GM18951 (cell line): ENCODE measurements around the gene FXYD7.

Source experiments
- POLR2A ChIP-seq: IDR thresholded peaks from 4 replicates; pipeline ENCODE4 v1.6.1; 2011; ENCODE audit warnings: mild to moderate bottlenecking; ENCODE audit not compliant: insufficient read length, insufficient read depth; ENCODE audit errors: extremely low read depth
- in situ Hi-C: fragments of 300-500 bp; cut with MboI; formaldehyde crosslinking; loops from one replicate; pipeline ENCODE4 v1.12.0; 2022; ENCODE audit warnings: low sequenced_read_pairs, mixed read lengths, inconsistent platforms; ENCODE audit not compliant: unreplicated experiment

Gene FXYD7

GRCh38 chr19:35162471-35163326 is 19.6 kb downstream of the FXYD7 start:
- in situ Hi-C loops: no loop called here

DNA sequence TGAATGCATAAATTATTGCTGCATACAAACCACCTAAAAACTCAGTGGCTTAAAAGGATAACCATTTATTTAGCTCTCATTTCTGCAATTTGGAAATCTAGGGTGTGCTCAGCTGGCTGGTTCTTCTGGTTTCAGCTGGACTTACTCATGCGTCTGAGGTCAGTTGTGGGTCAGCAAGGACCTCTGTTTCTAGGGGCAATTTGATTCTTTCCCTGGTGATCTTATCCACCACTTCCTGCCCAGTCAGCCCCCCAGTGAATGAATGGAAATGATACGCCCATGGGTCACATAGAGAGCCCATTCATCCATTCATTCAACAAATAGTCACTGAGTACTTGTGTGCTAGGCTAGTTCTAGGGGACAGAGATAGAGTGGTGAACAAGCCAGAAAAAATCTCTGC is 21.4 kb downstream of the FXYD7 start:
- in situ Hi-C loops: no loop called here
- TF ChIP-seq POLR2A: no peak

More at GRCh38 chr19:35162471-35163326, 19.6 kb downstream of the FXYD7 start:
- TF ChIP-seq POLR2A: no peak

GRCh38 chr19:35165200-35166058 is 22.4 kb downstream of the FXYD7 start:
- in situ Hi-C loops: no loop called here
- TF ChIP-seq POLR2A: no peak

- TF ChIP-seq POLR2A: no peak
- in situ Hi-C loops: no loop called here
These were observed 23.3 kb downstream of the FXYD7 start for GRCh38 chr19:35166100-35167063.

DNA sequence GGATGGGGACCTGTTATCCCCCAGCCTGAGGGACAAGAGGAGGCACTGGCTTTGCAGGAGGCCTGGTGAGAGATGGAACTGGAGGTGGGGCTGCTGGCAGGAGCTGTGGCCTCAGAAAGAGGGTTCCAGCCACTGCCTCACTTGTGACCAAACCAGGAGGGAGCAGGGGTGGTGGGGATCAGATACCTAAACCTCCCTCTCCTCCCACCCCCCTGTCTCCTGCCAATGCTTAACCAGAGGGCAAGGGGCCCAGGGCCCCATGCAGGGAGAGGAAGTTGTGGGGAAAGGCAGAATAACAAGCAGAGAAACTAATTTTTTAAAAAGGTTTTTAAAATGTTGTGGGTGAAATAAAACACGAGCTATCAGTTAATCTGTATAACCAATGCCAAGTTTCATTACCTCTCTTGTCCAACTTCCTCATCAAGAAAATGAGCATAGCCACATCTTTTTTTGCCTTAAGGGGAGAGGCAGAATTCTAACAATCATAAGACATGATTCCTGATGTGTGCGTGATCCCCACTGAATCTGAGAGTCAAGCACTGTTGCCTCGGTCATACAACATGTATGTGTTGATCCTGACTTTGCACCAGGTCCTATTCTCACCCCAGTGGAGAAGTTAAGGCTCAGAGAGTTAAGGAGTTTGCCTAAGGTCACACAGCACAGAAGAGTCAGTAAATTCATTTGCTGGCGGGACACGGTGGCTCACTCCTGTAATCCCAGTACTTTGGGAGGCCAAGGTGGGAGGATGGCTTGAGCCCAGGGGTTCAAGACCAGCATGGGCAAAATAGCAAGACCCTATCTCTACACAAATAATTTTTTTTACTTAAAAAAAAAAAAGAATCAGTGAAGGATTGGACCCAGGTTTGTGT is 24.4 kb downstream of the FXYD7 start:
- TF ChIP-seq POLR2A: no peak
- in situ Hi-C loops: no loop called here

- TF ChIP-seq POLR2A: no peak
- in situ Hi-C loops: no loop called here
These were observed 25.1 kb downstream of the FXYD7 start for GRCh38 chr19:35168196-35168595.

GRCh38 chr19:35169221-35169995 is 26.4 kb downstream of the FXYD7 start:
- in situ Hi-C loops: no loop called here
- no peak for TF ChIP-seq POLR2A

DNA sequence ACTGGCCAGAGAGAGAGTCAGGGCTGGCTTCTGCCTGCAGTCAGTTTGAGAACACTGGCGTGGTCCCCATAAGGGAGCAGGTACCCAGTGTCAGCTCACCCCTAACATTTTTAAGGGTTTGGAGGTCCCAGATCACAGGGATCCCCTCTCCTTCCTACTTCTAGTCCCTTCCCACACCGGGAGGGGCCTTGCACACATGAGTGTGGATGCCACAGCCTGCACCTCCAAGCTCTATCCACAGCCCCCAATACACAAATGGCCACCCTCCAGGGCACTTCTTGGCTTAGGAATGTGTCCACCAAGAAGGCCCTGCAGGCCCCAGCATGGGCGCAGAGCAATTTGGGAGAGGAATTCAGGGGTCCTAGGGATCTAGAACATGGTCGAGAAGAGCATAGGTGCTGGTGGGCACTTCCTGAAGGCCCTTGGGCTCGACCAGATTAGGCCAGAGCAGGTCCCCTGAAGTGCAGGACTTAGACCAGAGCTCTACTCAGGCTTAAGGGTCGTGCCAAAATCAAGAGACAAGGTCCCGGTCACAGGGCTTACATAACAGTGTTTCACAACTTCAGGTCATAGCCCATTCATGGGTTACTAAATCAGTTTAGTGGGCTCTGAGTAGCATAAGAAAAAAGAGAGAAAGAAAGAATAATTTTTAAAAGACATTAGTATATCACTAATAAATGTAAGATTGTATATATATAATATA is 27.5 kb downstream of the FXYD7 start:
- in situ Hi-C loops: no loop called here
- no peak for TF ChIP-seq POLR2A

- in situ Hi-C loops: no loop called here
- no peak for TF ChIP-seq POLR2A
These were observed 28.7 kb downstream of the FXYD7 start for GRCh38 chr19:35171730-35172129.

- TF ChIP-seq POLR2A: no peak
- in situ Hi-C loops: no loop called here
These were observed 31.2 kb downstream of the FXYD7 start for GRCh38 chr19:35174226-35174625.

GRCh38 chr19:35176181-35176570 is 33.1 kb downstream of the FXYD7 start:
- in situ Hi-C loops: no loop called here

More at GRCh38 chr19:35176181-35176570, 33.1 kb downstream of the FXYD7 start:
- TF ChIP-seq POLR2A: no peak
